Hematopoietic multipotent progenitor cell treated with erythropoietin and hydrocortisone succinate and interleukin-3 and kit ligand, for 15 days (in vitro differentiated cells): Measurements from ENCODE around the gene HSPB7.
"Not testable (repeated sequence)": the region's sequence is repeated elsewhere in the genome, so short reads cannot be mapped to it uniquely, and the experiment has no call there.

Experiments
- DNase-seq: peaks from one replicate; pipeline ENCODE4 v3.0.0-alpha.2; 2015; ENCODE audit warnings: low spot score

Gene HSPB7

GRCh38 chr1:16021681-16022080, 3.8 kb upstream of the HSPB7 start, which contains the start of gene CLCNKA:
TSS of gene CLCNKA (plus strand) at chr1:16022036. CDS start at chr1:16022620, 584 bp downstream.
- no peak for DNase-seq

GRCh38 chr1:16020878-16021277, 3.0 kb upstream of the HSPB7 start:
- DNase-seq: not testable (repeated sequence)

- DNase-seq: no peak
Observed at GRCh38 chr1:16020325-16020724, 2.5 kb upstream of the HSPB7 start.

GRCh38 chr1:16019644-16020277, 1.9 kb upstream of the HSPB7 start:
- no peak for DNase-seq

GRCh38 chr1:16018749-16019643, 1.2 kb upstream of the HSPB7 start:
- DNase-seq: no peak

- no peak for DNase-seq
Observed at GRCh38 chr1:16018308-16018707, 465 bp upstream of the HSPB7 start.

GRCh38 chr1:16017076-16017460, 775 bp downstream of the HSPB7 start:
- no peak for DNase-seq

GRCh38 chr1:16015960-16016901, 1.6 kb downstream of the HSPB7 start:
- no peak for DNase-seq

- DNase-seq: no peak
Observed at GRCh38 chr1:16015491-16015890, 2.4 kb downstream of the HSPB7 start.

GRCh38 chr1:16014509-16015482, 3.0 kb downstream of the HSPB7 start:
- no peak for DNase-seq

GRCh38 chr1:16013908-16014258, 4.0 kb downstream of the HSPB7 start:
- no peak for DNase-seq

- no peak for DNase-seq
Observed at GRCh38 chr1:16013220-16013907, 4.5 kb downstream of the HSPB7 start.

GRCh38 chr1:16012590-16013219, 5.1 kb downstream of the HSPB7 start:
- DNase-seq: no peak

GRCh38 chr1:16011936-16012589, 5.8 kb downstream of the HSPB7 start:
- DNase-seq: no peak

GRCh38 chr1:16010837-16011236, 7.0 kb downstream of the HSPB7 start:
- no peak for DNase-seq

- DNase-seq: no peak
Observed at GRCh38 chr1:16009678-16010077, 8.2 kb downstream of the HSPB7 start.

- DNase-seq: peak; percentile 79
Observed at GRCh38 chr1:16009030-16009460, 8.8 kb downstream of the HSPB7 start.

- no peak for DNase-seq
Observed at GRCh38 chr1:16007671-16008341, 10.0 kb downstream of the HSPB7 start.
